Mesenchymal stem cell (in vitro differentiated cells and primary cell): ENCODE results near the gene KRT38.
A peak's percentile ranks its signal among the peaks of the same experiment; 100 is the strongest.

Experiments
- DNase-seq: peaks from one replicate; pipeline ENCODE4 v3.0.0-alpha.2; 2013
- H2AFZ ChIP-seq: one replicate; pipeline ENCODE4 v1.6.1; 2013; ENCODE audit warnings: low read depth, mild to moderate bottlenecking, control low read depth, inconsistent platforms, low read length, moderate library complexity
- H2AK5ac ChIP-seq: 2 replicates; pipeline ENCODE4 v1.6.1; 2013; ENCODE audit warnings: low read length, moderate library complexity, mild to moderate bottlenecking, inconsistent platforms; ENCODE audit not compliant: severe bottlenecking
- H2BK120ac ChIP-seq: one replicate; pipeline ENCODE4 v1.6.1; 2013; ENCODE audit warnings: low read depth, mild to moderate bottlenecking, inconsistent platforms, low read length, moderate library complexity
- H2BK12ac ChIP-seq, 2 experiments: one replicate each; pipeline ENCODE4 v1.6.1; 2013; ENCODE audit warnings: inconsistent platforms in 2 of 2, low read length in 2 of 2, mild to moderate bottlenecking in 2 of 2, moderate library complexity in 2 of 2, control low read depth in 1 of 2
- H2BK15ac ChIP-seq: one replicate; pipeline ENCODE4 v1.6.1; 2013; ENCODE audit warnings: mild to moderate bottlenecking, low read depth, inconsistent platforms; ENCODE audit not compliant: poor library complexity, severe bottlenecking
- H2BK5ac ChIP-seq: 2 replicates; pipeline ENCODE4 v1.6.1; 2013; ENCODE audit warnings: low read depth, mild to moderate bottlenecking, low read length, control low read depth, inconsistent platforms; ENCODE audit not compliant: poor library complexity, severe bottlenecking
- H3K14ac ChIP-seq, 2 experiments: one replicate each; pipeline ENCODE4 v1.6.1; 2013; ENCODE audit warnings: inconsistent platforms in 2 of 2, low read length in 2 of 2, control low read depth in 1 of 2, mild to moderate bottlenecking in 1 of 2, moderate library complexity in 1 of 2
- H3K18ac ChIP-seq, 2 experiments: one replicate each; pipeline ENCODE4 v1.6.1; 2013; ENCODE audit warnings: inconsistent platforms in 2 of 2, low read length in 2 of 2, control low read depth in 1 of 2, low read depth in 1 of 2, mild to moderate bottlenecking in 1 of 2
- H3K23ac ChIP-seq, 2 experiments: one replicate each; pipeline ENCODE4 v1.6.1; 2013; ENCODE audit warnings: inconsistent platforms in 2 of 2, low read length in 2 of 2, mild to moderate bottlenecking in 2 of 2, moderate library complexity in 2 of 2, control low read depth in 1 of 2
- H3K27ac ChIP-seq: 2 replicates; pipeline ENCODE4 v1.5.1; 2013; ENCODE audit warnings: mild to moderate bottlenecking, moderate library complexity, low read length, control low read depth, inconsistent platforms; ENCODE audit not compliant: poor library complexity, severe bottlenecking
- H3K27me3 ChIP-seq, 2 experiments: 2 replicates each; pipeline versions ENCODE4 v1.6.1 to v1.7.0; 2013; ENCODE audit warnings: low read length in 2 of 2, mild to moderate bottlenecking in 2 of 2, moderate library complexity in 2 of 2, control low read depth in 1 of 2, inconsistent platforms in 1 of 2; ENCODE audit not compliant: control insufficient read depth in 1 of 2, insufficient read depth in 1 of 2
- H3K36me3 ChIP-seq, 2 experiments: 2 replicates each; pipeline versions ENCODE4 v1.6.1 to v1.7.0; 2013; ENCODE audit warnings: low read length in 2 of 2, control low read depth in 1 of 2, inconsistent platforms in 1 of 2, low read depth in 1 of 2, mild to moderate bottlenecking in 1 of 2; ENCODE audit not compliant: insufficient read depth in 2 of 2, control insufficient read depth in 1 of 2
- H3K4ac ChIP-seq, 2 experiments: one replicate each; pipeline ENCODE4 v1.6.1; 2013; ENCODE audit warnings: inconsistent platforms in 2 of 2, low read length in 2 of 2, mild to moderate bottlenecking in 2 of 2, moderate library complexity in 2 of 2, control low read depth in 1 of 2, low read depth in 1 of 2
- H3K4me1 ChIP-seq: 2 replicates; pipeline ENCODE4 v1.6.1; 2013; ENCODE audit warnings: low read depth, low read length, control low read depth; ENCODE audit not compliant: control insufficient read depth, insufficient read depth
- H3K4me2 ChIP-seq: 2 replicates; pipeline ENCODE4 v1.6.1; 2013; ENCODE audit warnings: low read length, mild to moderate bottlenecking, inconsistent platforms; ENCODE audit not compliant: poor library complexity, severe bottlenecking
- H3K4me3 ChIP-seq, 2 experiments: 2 replicates each; pipeline versions ENCODE4 v1.5.1 to v1.7.0; 2013; ENCODE audit warnings: low read length in 2 of 2, mild to moderate bottlenecking in 2 of 2, control low read depth in 1 of 2, low read depth in 1 of 2; ENCODE audit not compliant: insufficient read depth in 1 of 2
- H3K79me1 ChIP-seq: replicated peaks from 2 replicates; pipeline ENCODE4 v1.6.1; 2013; ENCODE audit warnings: mild to moderate bottlenecking, control low read depth, low read length, inconsistent platforms; ENCODE audit not compliant: poor library complexity, severe bottlenecking
- H3K9ac ChIP-seq: 2 replicates; pipeline ENCODE4 v1.7.0; 2013; ENCODE audit warnings: mild to moderate bottlenecking, low read length, moderate library complexity
- H3K9me3 ChIP-seq: 2 replicates; pipeline ENCODE4 v1.7.0; 2013; ENCODE audit warnings: mild to moderate bottlenecking, low read length; ENCODE audit not compliant: control insufficient read depth
- H4K8ac ChIP-seq: one replicate; pipeline ENCODE4 v1.6.1; 2013; ENCODE audit warnings: inconsistent platforms, mild to moderate bottlenecking, low read length, moderate library complexity
- H4K91ac ChIP-seq: one replicate; pipeline ENCODE4 v1.6.1; 2013; ENCODE audit warnings: mild to moderate bottlenecking, low read length, inconsistent platforms
- WGBS: methylation state at CpG from one replicate; pipeline ENCODE4 v1.1.7; 2013; ENCODE audit warnings: mixed read lengths; 5-methylcytosine and 5-hydroxymethylcytosine counted together

The KRT38 gene

GRCh38 chr17:41466988-41467387 is 26.2 kb upstream of the KRT38 start, which contains the start of gene KRT32:
Gene KRT32 (minus strand): TSS chr17:41467386. CDS start chr17:41467325, 61 bp downstream.
- DNase-seq: no peak
- Histone ChIP-seq H4K91ac (no peak within 1 kb of the TSS), H2BK120ac (no peak within 1 kb of the TSS), H3K4me3 (peak within 1 kb of the TSS; percentile 10 to 18), H3K18ac (no peak within 1 kb of the TSS), H3K27me3 (peaks cover 0 to 65% of the 10 kb centered on the region in 2 experiments), H2BK12ac (no peak within 1 kb of the TSS), H4K8ac (no peak within 1 kb of the TSS), H2BK15ac (no peak within 1 kb of the TSS), H2BK5ac (no peak within 1 kb of the TSS), H3K79me1 (no peaks in the 10 kb centered on the region), H3K4ac (no peak within 1 kb of the TSS), H3K9me3 (peaks cover 21% of the 10 kb centered on the region), H3K27ac (no peak within 1 kb of the TSS), H2AK5ac (no peak within 1 kb of the TSS), H3K14ac (no peak within 1 kb of the TSS), H2AFZ (no peak within 1 kb of the TSS), H3K36me3 (no peaks in the 10 kb centered on the region), H3K9ac (no peak within 1 kb of the TSS), H3K23ac (no peak within 1 kb of the TSS), H3K4me1 (peaks cover 2% of the 10 kb centered on the region), H3K4me2 (no peak within 1 kb of the TSS)
- WGBS: 88% methylated on average over 14 of the region's 14 CpGs

GRCh38 chr17:41464682-41465081 is 23.9 kb upstream of the KRT38 start:
- Histone ChIP-seq H3K27ac (no peak overlapping the region), H2BK12ac (no peak overlapping the region), H3K27me3 (peaks cover 0 to 70% of the 10 kb centered on the region in 2 experiments), H3K9ac (no peak overlapping the region), H3K18ac (no peak overlapping the region), H3K36me3 (no peaks in the 10 kb centered on the region), H3K14ac (no peak overlapping the region), H3K9me3 (peaks cover 10% of the 10 kb centered on the region), H2BK15ac (no peak overlapping the region), H3K4ac (no peak overlapping the region), H4K91ac (no peak overlapping the region), H2BK5ac (no peak overlapping the region), H3K23ac (no peak overlapping the region), H2AK5ac (no peak overlapping the region), H2BK120ac (no peak overlapping the region), H3K79me1 (no peaks in the 10 kb centered on the region), H3K4me1 (peaks cover 2% of the 10 kb centered on the region), H2AFZ (no peak overlapping the region), H4K8ac (no peak overlapping the region), H3K4me2 (no peak overlapping the region), H3K4me3 (no peak overlapping the region)
- peak; percentile 43 for DNase-seq
- WGBS: 38% methylated on average over 5 of the region's 6 CpGs

GRCh38 chr17:41464173-41464572 is 23.4 kb upstream of the KRT38 start:
- H3K9me3 ChIP-seq: peaks cover 10% of the 10 kb centered on the region
- H3K4me1 ChIP-seq: peaks cover 2% of the 10 kb centered on the region
- H3K23ac ChIP-seq: no peak overlapping the region
- H3K4ac ChIP-seq: no peak overlapping the region
- no peak overlapping the region for H3K4me3 ChIP-seq
- no peak overlapping the region for H2BK12ac ChIP-seq
- H3K79me1 ChIP-seq: no peaks in the 10 kb centered on the region
- H2AFZ ChIP-seq: no peak overlapping the region
- H2AK5ac ChIP-seq: no peak overlapping the region
- H2BK5ac ChIP-seq: no peak overlapping the region
- H3K4me2 ChIP-seq: no peak overlapping the region
- no peak overlapping the region for H2BK120ac ChIP-seq
- no peak overlapping the region for H3K18ac ChIP-seq
- no peak overlapping the region for H3K27ac ChIP-seq
- H2BK15ac ChIP-seq: no peak overlapping the region
- H4K91ac ChIP-seq: no peak overlapping the region
- H3K9ac ChIP-seq: no peak overlapping the region
- no peak overlapping the region for H3K14ac ChIP-seq
- H4K8ac ChIP-seq: no peak overlapping the region
- H3K36me3 ChIP-seq: no peaks in the 10 kb centered on the region
- H3K27me3 ChIP-seq: peaks cover 0 to 75% of the 10 kb centered on the region in 2 experiments
- 87% methylated on average over 11 of the region's 11 CpGs for WGBS
- DNase-seq: no peak

- H3K79me1 ChIP-seq: no peaks in the 10 kb centered on the region
- no peak overlapping the region for H3K9ac ChIP-seq
- H3K18ac ChIP-seq: no peak overlapping the region
- no peak overlapping the region for H3K27ac ChIP-seq
- peaks cover 0 to 76% of the 10 kb centered on the region in 2 experiments for H3K27me3 ChIP-seq
- H3K36me3 ChIP-seq: no peaks in the 10 kb centered on the region
- H2AFZ ChIP-seq: no peak overlapping the region
- H2BK12ac ChIP-seq: no peak overlapping the region
- no peak overlapping the region for H3K14ac ChIP-seq
- H2AK5ac ChIP-seq: no peak overlapping the region
- peaks cover 8% of the 10 kb centered on the region for H3K9me3 ChIP-seq
- H3K4me2 ChIP-seq: no peak overlapping the region
- no peak overlapping the region for H3K4me3 ChIP-seq
- no peak for DNase-seq
- 98% methylated on average over 8 of the region's 8 CpGs for WGBS
- no peak overlapping the region for H4K8ac ChIP-seq
- H3K4me1 ChIP-seq: peaks cover 2% of the 10 kb centered on the region
- no peak overlapping the region for H2BK5ac ChIP-seq
- no peak overlapping the region for H2BK15ac ChIP-seq
- H2BK120ac ChIP-seq: no peak overlapping the region
- no peak overlapping the region for H4K91ac ChIP-seq
- no peak overlapping the region for H3K4ac ChIP-seq
- no peak overlapping the region for H3K23ac ChIP-seq
Measured at GRCh38 chr17:41463746-41464145, 23.0 kb upstream of the KRT38 start.
